IPS DF 4.7 (cell line): ENCODE results near the gene CEP68.
"Not testable (repeated sequence)": the region's sequence is repeated elsewhere in the genome, so short reads cannot be mapped to it uniquely, and the experiment has no call there.

ENCODE experiments used
- DNase-seq: peaks from one replicate; pipeline ENCODE4 v3.0.0-alpha.2; 2013; ENCODE audit warnings: low spot score; ENCODE audit errors: extremely low read depth

CEP68 gene

DNA sequence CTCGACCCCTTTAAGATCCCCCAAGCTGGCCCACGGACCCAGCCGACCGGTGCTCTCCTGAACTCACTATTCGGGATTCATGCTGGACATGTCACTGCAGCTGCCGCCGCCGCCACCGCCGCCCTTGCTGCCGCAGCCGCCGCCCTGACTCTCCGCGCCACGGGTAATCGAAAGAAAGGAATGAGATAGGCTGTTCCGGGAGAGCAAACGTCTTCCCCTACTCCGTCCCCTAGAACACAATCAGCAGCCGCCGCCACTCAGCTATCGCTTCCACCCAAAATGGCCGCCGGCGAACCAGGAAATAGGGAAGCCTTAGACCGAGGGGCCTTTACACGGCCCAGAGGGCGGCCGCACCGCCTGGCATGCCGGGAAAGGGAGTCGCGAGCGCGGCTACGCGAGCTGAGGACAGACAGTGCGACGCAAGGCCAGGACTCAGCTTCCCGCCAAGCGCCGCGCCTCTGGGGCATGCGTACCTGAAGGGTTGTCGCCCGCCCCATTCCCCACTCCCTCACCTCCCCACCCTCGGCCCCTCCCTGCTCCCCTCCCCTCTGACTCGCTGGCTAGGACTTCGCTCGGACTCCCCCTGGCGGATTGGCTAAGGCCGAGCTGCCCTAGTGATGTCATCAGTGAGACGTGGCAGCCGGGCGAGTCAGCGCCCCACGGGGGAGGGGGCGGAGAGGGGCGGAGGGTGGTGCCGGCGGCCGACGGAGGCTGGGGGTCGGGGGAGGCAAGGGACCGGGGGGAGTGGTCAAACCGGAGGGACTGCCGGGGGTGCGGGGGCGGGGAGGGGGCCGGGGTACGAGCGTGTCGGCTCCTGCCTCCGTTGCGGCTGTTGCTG, 73.8 kb downstream of the CEP68 start, which contains the start of gene RAB1A:
TSS of gene RAB1A (minus strand) at position 281 of the 838 bp plus-strand sequence. CDS start at position 90, 191 bp downstream.
- peak; percentile 97 for DNase-seq

GRCh38 chr2:65130664-65131175, 74.5 kb downstream of the CEP68 start:
- peak; percentile 3 for DNase-seq

DNA sequence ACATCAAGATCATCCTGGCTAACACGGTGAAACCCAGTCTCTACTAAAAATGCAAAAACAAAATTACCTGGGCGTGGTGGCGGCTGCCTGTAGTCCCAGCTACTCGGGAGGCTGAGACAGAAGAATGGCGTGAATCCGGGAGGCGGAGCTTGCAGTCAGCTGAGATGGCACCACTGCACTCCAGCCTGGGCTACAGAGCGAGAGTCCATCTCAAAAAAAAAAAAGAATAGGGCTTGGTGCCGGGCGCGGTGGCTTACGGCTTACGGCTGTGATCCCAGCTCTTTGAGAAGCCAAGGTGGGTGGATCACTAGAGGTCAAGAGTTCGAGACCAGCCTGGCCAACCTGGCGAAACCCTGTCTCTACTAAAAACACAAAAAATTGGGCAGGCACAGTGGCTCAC, 76.7 kb downstream of the CEP68 start:
- DNase-seq, result not testable (repeated sequence)

DNA sequence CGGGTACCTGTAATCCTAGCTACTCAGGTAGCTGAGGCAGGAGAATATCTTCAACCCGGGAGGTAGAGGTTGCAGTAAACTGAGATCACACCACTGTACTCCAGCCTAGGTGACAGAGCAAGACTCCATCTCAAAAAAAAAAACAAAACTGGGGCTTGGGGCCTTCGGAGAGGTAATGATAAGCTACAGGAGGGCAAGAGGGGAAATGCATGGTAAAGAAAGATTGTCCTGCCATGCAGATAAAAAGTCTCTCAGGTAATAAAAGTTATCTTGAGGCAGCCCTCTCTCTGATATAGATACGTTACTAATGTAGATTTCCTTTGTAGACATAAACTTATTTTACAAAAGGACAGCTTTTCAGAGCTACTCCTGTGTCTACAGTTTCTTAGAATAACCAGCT, 77.4 kb downstream of the CEP68 start:
- DNase-seq, result no peak

GRCh38 chr2:65134158-65134557, 77.9 kb downstream of the CEP68 start:
- DNase-seq, result no peak

GRCh38 chr2:65136253-65136652, 80.0 kb downstream of the CEP68 start:
- DNase-seq, result no peak
